Measurements from ENCODE around the gene METTL4. TPM values are rescaled to one million over a fixed set of nuclear protein-coding genes. Genes with fewer than 3 reads are reported as not detected.

Gene METTL4
- total RNA-seq, 1 donor from 2014 or later: 13.8 TPM

GRCh38 chr18:2536493-2536892, 34.8 kb downstream of the METTL4 start:
- no peak overlapping the region for H3K4me3 Mint-ChIP-seq (ENCODE audit: unreplicated experiment)
- peaks cover 5% of the 10 kb centered on the region for H3K4me1 Mint-ChIP-seq (ENCODE audit: unreplicated experiment)
- TF ChIP-seq, protein P1, sequence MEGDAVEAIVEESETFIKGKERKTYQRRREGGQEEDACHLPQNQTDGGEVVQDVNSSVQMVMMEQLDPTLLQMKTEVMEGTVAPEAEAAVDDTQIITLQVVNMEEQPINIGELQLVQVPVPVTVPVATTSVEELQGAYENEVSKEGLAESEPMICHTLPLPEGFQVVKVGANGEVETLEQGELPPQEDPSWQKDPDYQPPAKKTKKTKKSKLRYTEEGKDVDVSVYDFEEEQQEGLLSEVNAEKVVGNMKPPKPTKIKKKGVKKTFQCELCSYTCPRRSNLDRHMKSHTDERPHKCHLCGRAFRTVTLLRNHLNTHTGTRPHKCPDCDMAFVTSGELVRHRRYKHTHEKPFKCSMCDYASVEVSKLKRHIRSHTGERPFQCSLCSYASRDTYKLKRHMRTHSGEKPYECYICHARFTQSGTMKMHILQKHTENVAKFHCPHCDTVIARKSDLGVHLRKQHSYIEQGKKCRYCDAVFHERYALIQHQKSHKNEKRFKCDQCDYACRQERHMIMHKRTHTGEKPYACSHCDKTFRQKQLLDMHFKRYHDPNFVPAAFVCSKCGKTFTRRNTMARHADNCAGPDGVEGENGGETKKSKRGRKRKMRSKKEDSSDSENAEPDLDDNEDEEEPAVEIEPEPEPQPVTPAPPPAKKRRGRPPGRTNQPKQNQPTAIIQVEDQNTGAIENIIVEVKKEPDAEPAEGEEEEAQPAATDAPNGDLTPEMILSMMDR (IDR thresholded peaks at IDR 0.05; ENCODE audit: unreplicated experiment): no peak
- peaks cover 2% of the 10 kb centered on the region for H3K27me3 Mint-ChIP-seq (ENCODE audit: unreplicated experiment)
- H3K9me3 Mint-ChIP-seq (ENCODE audit: unreplicated experiment): peaks cover 5% of the 10 kb centered on the region
- H3K36me3 Mint-ChIP-seq (ENCODE audit: low read depth, unreplicated experiment): peaks cover 7% of the 10 kb centered on the region
- no peak overlapping the region for H3K27ac Mint-ChIP-seq (ENCODE audit: unreplicated experiment)
- no peak for DNase-seq (ENCODE audit: low spot score)

DNA sequence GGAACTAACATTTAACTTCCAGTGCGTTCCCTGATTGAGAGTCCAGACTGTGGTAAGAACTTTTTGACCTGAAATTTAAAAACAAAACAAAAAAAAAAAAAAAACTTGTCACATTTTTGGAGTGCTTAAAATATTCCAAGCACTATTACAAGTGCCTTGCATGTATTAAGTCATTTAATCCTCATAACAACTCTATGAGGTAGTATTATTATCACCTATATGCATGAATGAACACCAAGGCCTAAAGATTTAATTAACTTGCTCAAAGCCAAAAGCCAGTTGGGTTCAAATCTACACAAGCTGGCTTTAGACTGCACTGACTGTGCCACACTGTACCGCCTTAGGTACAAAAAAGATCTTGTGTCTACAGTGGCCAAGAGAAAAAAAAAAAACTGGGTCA, 35.2 kb downstream of the METTL4 start:
- DNase-seq (ENCODE audit: low spot score): no peak
- Mint-ChIP-seq H3K9me3 (ENCODE audit: unreplicated experiment) (peaks cover 5% of the 10 kb centered on the region), H3K4me3 (ENCODE audit: unreplicated experiment) (no peak overlapping the region), H3K27me3 (ENCODE audit: unreplicated experiment) (peaks cover 2% of the 10 kb centered on the region), H3K4me1 (ENCODE audit: unreplicated experiment) (peaks cover 5% of the 10 kb centered on the region), H3K27ac (ENCODE audit: unreplicated experiment) (no peak overlapping the region), H3K36me3 (ENCODE audit: low read depth, unreplicated experiment) (peaks cover 7% of the 10 kb centered on the region)
- TF ChIP-seq, protein P1 (IDR thresholded peaks at IDR 0.05; ENCODE audit: unreplicated experiment): no peak

- TF ChIP-seq, protein P1 (IDR thresholded peaks at IDR 0.05; ENCODE audit: unreplicated experiment): no peak
- peaks cover 11% of the 10 kb centered on the region for H3K36me3 Mint-ChIP-seq (ENCODE audit: low read depth, unreplicated experiment)
- H3K9me3 Mint-ChIP-seq (ENCODE audit: unreplicated experiment): peaks cover 5% of the 10 kb centered on the region
- no peak overlapping the region for H3K27ac Mint-ChIP-seq (ENCODE audit: unreplicated experiment)
- no peaks in the 10 kb centered on the region for H3K27me3 Mint-ChIP-seq (ENCODE audit: unreplicated experiment)
- no peak overlapping the region for H3K4me3 Mint-ChIP-seq (ENCODE audit: unreplicated experiment)
- peaks cover under 1% of the 10 kb centered on the region for H3K4me1 Mint-ChIP-seq (ENCODE audit: unreplicated experiment)
- no peak for DNase-seq (ENCODE audit: low spot score)
Measured at GRCh38 chr18:2535419-2535910, 35.8 kb downstream of the METTL4 start.

DNA sequence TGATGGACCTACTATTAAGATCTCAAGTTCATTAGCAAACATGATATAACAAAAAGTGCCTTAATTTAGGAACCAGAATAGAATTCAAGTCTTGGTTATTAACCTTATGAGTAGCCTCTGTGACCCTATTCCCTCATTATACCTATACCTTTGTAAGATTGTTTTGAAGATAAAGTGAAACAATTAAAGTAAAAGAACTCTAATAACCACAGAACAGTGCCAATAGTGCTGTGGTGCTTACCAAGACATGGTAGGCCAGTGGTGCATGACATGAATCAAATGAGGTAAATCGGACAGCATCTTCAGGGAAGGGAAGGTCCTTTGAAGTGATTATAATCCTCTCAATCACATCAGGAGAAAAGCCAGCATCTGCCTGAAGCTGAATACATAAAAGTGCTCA, 36.4 kb downstream of the METTL4 start:
- Mint-ChIP-seq H3K36me3 (ENCODE audit: low read depth, unreplicated experiment) (peaks cover 12% of the 10 kb centered on the region), H3K27ac (ENCODE audit: unreplicated experiment) (no peak overlapping the region), H3K9me3 (ENCODE audit: unreplicated experiment) (peaks cover 5% of the 10 kb centered on the region), H3K27me3 (ENCODE audit: unreplicated experiment) (no peaks in the 10 kb centered on the region), H3K4me1 (ENCODE audit: unreplicated experiment) (no peaks in the 10 kb centered on the region), H3K4me3 (ENCODE audit: unreplicated experiment) (no peak overlapping the region)
- TF ChIP-seq, protein P1 (IDR thresholded peaks at IDR 0.05; ENCODE audit: unreplicated experiment): no peak
- DNase-seq (ENCODE audit: low spot score): no peak

GRCh38 chr18:2532797-2533196, 38.5 kb downstream of the METTL4 start:
- Mint-ChIP-seq H3K27me3 (ENCODE audit: unreplicated experiment) (no peaks in the 10 kb centered on the region), H3K36me3 (ENCODE audit: low read depth, unreplicated experiment) (peaks cover 12% of the 10 kb centered on the region)

More at GRCh38 chr18:2532797-2533196, 38.5 kb downstream of the METTL4 start:
- TF ChIP-seq, protein P1 (IDR thresholded peaks at IDR 0.05; ENCODE audit: unreplicated experiment): no peak
- Mint-ChIP-seq H3K4me1 (ENCODE audit: unreplicated experiment) (no peaks in the 10 kb centered on the region), H3K9me3 (ENCODE audit: unreplicated experiment) (peaks cover 5% of the 10 kb centered on the region), H3K27ac (ENCODE audit: unreplicated experiment) (no peak overlapping the region), H3K4me3 (ENCODE audit: unreplicated experiment) (peak overlapping the region; percentile 22)
- no peak for DNase-seq (ENCODE audit: low spot score)
